WI38 (cell line): ENCODE data around the gene PLAGL2.

ENCODE experiments used
- H3K4me3 ChIP-seq: 2 replicates; pipeline ENCODE4 v1.5.1; 2011; ENCODE audit warnings: low read depth, mild to moderate bottlenecking, control low read depth, low read length
- CTCF ChIP-seq: IDR thresholded peaks from 2 replicates; pipeline ENCODE4 v1.5.1; 2012; ENCODE audit warnings: low read depth, mild to moderate bottlenecking, control low read depth, low read length

Gene PLAGL2

GRCh38 chr20:32168184-32168910, 39.2 kb downstream of the PLAGL2 start:
- no peak overlapping the region for H3K4me3 ChIP-seq
- TF ChIP-seq CTCF, result no peak

GRCh38 chr20:32167552-32167951, 40.0 kb downstream of the PLAGL2 start:
- no peak overlapping the region for H3K4me3 ChIP-seq
- no peak for TF ChIP-seq CTCF

GRCh38 chr20:32165836-32166545, 41.6 kb downstream of the PLAGL2 start:
- no peak overlapping the region for H3K4me3 ChIP-seq
- TF ChIP-seq CTCF, result no peak

- no peak for TF ChIP-seq CTCF
- H3K4me3 ChIP-seq, result no peak overlapping the region
These were observed 42.4 kb downstream of the PLAGL2 start for GRCh38 chr20:32164984-32165735.

- no peak for TF ChIP-seq CTCF
- no peak overlapping the region for H3K4me3 ChIP-seq
These were observed 43.6 kb downstream of the PLAGL2 start for GRCh38 chr20:32163951-32164350.

GRCh38 chr20:32162351-32162750, 45.2 kb downstream of the PLAGL2 start:
- H3K4me3 ChIP-seq, result no peak overlapping the region
- TF ChIP-seq CTCF, result no peak

GRCh38 chr20:32160341-32160740, 47.2 kb downstream of the PLAGL2 start:
- no peak overlapping the region for H3K4me3 ChIP-seq
- no peak for TF ChIP-seq CTCF
